HCT116 (cell line): Measurements from ENCODE around the gene TXN. TPM values are rescaled to one million over a fixed set of nuclear protein-coding genes. Genes with fewer than 3 reads are reported as not detected.

Experiments
- ATAC-seq: fragments of 200-7000 bp; cut with Tn5 transposase; 2 replicates; pipeline ENCODE4 v1.9.1; 2020; ENCODE audit warnings: mild to moderate bottlenecking, moderate library complexity
- BruUV-seq: library from RNA; stranded (reverse); fragments of 400-500 nt; replicated peaks from 2 replicates; lab custom pipeline; 2021; lab: Mats Ljungman, UMichigan
- CTCF ChIA-PET: fragments of 300-600 bp; sonication (Branson Sonifier 250); formaldehyde crosslinking; loops from one replicate; lab custom pipeline; 2021; ENCODE audit warnings: antibody characterized with exemption; lab: Charles Lee
- POLR2A ChIA-PET: fragments of 300-600, 350-600 bp; sonication (Branson Sonifier 250); formaldehyde crosslinking; loops from one replicate; lab custom pipeline; 2021; ENCODE audit warnings: antibody characterized with exemption; lab: Charles Lee
- RAD21 ChIA-PET, 2 experiments: fragments of 300-600 bp; sonication (Branson Sonifier 250); formaldehyde crosslinking; loops; one replicate each; lab custom pipeline; 2023; ENCODE audit warnings: low total read pairs in 2 of 2; ENCODE audit not compliant: uncharacterized antibody in 2 of 2, unreplicated experiment in 2 of 2, low non-redundant PET in 1 of 2; lab: Charles Lee
- DNase-seq: peaks from one replicate; pipeline ENCODE4 v3.0.0-alpha.2; 2010; ENCODE audit warnings: low read depth, low spot score
- H2AFZ ChIP-seq: fragments of 200-600 bp; shearing (Covaris generic), sonication (generic); 2 replicates; pipeline ENCODE4 v1.6.1; 2017; ENCODE audit warnings: low read depth, mixed run types, mixed read lengths, antibody characterized with exemption, low read length; ENCODE audit not compliant: poor library complexity, severe bottlenecking
- H3K27ac ChIP-seq: 2 replicates; pipeline ENCODE4 v1.5.1; 2012; ENCODE audit warnings: low read depth, low read length
- H3K27me3 ChIP-seq: fragments of 200-600 bp; sonication (generic); 2 replicates; pipeline ENCODE4 v1.6.1; 2016; ENCODE audit warnings: mixed run types, low read length, mixed read lengths; ENCODE audit not compliant: insufficient read depth
- H3K36me3 ChIP-seq, 2 experiments: fragments of 200-500 bp in 1 of 2; fragments of 200-600 bp in 1 of 2; sonication (Bioruptor generic) in 1 of 2; sonication (generic) in 1 of 2; 2 replicates each; pipeline versions ENCODE4 v1.5.1 to v1.6.1; 2014 to 2016; ENCODE audit warnings: low read length in 2 of 2, inconsistent platforms in 1 of 2, mixed read lengths in 1 of 2, mixed run types in 1 of 2; ENCODE audit not compliant: insufficient read depth in 2 of 2, control insufficient read depth in 1 of 2
- H3K4me1 ChIP-seq, 2 experiments: fragments of 200-600 bp in 1 of 2; sonication (generic) in 1 of 2; 2 replicates each; pipeline versions ENCODE4 v1.5.1 to v1.6.1; 2012 to 2017; ENCODE audit warnings: low read length in 2 of 2, inconsistent platforms in 1 of 2, mild to moderate bottlenecking in 1 of 2, mixed read lengths in 1 of 2, mixed run types in 1 of 2, moderate library complexity in 1 of 2; ENCODE audit not compliant: insufficient read depth in 2 of 2, control insufficient read depth in 1 of 2
- H3K4me2 ChIP-seq: fragments of 200-600 bp; sonication (generic); 2 replicates; pipeline ENCODE4 v1.6.1; 2017; ENCODE audit warnings: mixed run types, low read length, mixed read lengths
- H3K4me3 ChIP-seq, 2 experiments: fragments of 200-600 bp in 1 of 2; sonication (generic) in 1 of 2; replicated peaks in 1 of 2; 2 replicates each; pipeline ENCODE4 v1.5.1; 2011 to 2016; ENCODE audit warnings: low read length in 2 of 2, control low read depth in 1 of 2, low read depth in 1 of 2, mild to moderate bottlenecking in 1 of 2, mixed read lengths in 1 of 2, mixed run types in 1 of 2
- H3K79me2 ChIP-seq: fragments of 200-600 bp; sonication (generic); 2 replicates; pipeline ENCODE4 v1.6.1; 2017; ENCODE audit warnings: mild to moderate bottlenecking, mixed run types, low read length, moderate library complexity, mixed read lengths; ENCODE audit not compliant: insufficient read depth
- H3K9ac ChIP-seq: fragments of 200-600 bp; sonication (generic); 2 replicates; pipeline ENCODE4 v1.6.1; 2016; ENCODE audit warnings: low read length, mixed read lengths
- H3K9me2 ChIP-seq: fragments of 200-600 bp; sonication (generic), shearing (Covaris generic); 2 replicates; pipeline ENCODE4 v1.6.1; 2017; ENCODE audit warnings: mixed run types, mild to moderate bottlenecking, moderate library complexity; ENCODE audit not compliant: insufficient read depth
- H3K9me3 ChIP-seq, 2 experiments: fragments of 200-500 bp in 1 of 2; fragments of 200-600 bp in 1 of 2; sonication (Bioruptor generic) in 1 of 2; sonication (generic) in 1 of 2; 2 replicates each; pipeline ENCODE4 v1.6.1; 2014 to 2017; ENCODE audit warnings: low read length in 2 of 2, mixed read lengths in 2 of 2, inconsistent platforms in 1 of 2, low read depth in 1 of 2, mild to moderate bottlenecking in 1 of 2, mixed run types in 1 of 2, moderate library complexity in 1 of 2; ENCODE audit not compliant: control insufficient read depth in 1 of 2, insufficient read depth in 1 of 2
- H4K20me1 ChIP-seq: fragments of 200-600 bp; sonication (generic), shearing (Covaris generic); 2 replicates; pipeline ENCODE4 v1.6.1; 2017; ENCODE audit warnings: mixed run types, mild to moderate bottlenecking, moderate library complexity; ENCODE audit not compliant: insufficient read depth
- ATF3 ChIP-seq: IDR thresholded peaks from 2 replicates; pipeline ENCODE4 v1.6.1; 2012
- CBX3 ChIP-seq: IDR thresholded peaks from 2 replicates; pipeline ENCODE4 v1.6.1; 2012; ENCODE audit warnings: low read depth
- EGR1 ChIP-seq: IDR thresholded peaks from 2 replicates; pipeline ENCODE4 v1.6.1; 2012; ENCODE audit warnings: low read depth
- ELF1 ChIP-seq: IDR thresholded peaks from 2 replicates; pipeline ENCODE4 v1.6.1; 2012; ENCODE audit warnings: low read depth, borderline replicate concordance
- EZH2 ChIP-seq: fragments of 200-600 bp; sonication (generic); IDR thresholded peaks from 2 replicates; pipeline ENCODE4 v1.6.1; 2017; ENCODE audit warnings: antibody characterized with exemption, mixed run types
- EZH2phosphoT487 ChIP-seq: fragments of 200-600 bp; IDR thresholded peaks from 2 replicates; pipeline ENCODE4 v1.6.1; 2018; ENCODE audit warnings: antibody characterized with exemption, borderline replicate concordance
- FOSL1 ChIP-seq: IDR thresholded peaks from 2 replicates; pipeline ENCODE4 v1.6.1; 2012; ENCODE audit warnings: low read depth
- JUND ChIP-seq: IDR thresholded peaks from 2 replicates; pipeline ENCODE4 v1.6.1; 2012
- MAX ChIP-seq: IDR thresholded peaks from 2 replicates; pipeline ENCODE4 v1.6.1; 2012
- SIN3A ChIP-seq: IDR thresholded peaks from 2 replicates; pipeline ENCODE4 v1.6.1; 2012; ENCODE audit warnings: low read depth
- SP1 ChIP-seq: IDR thresholded peaks from 2 replicates; pipeline ENCODE4 v1.6.1; 2012; ENCODE audit warnings: low read depth
- SRF ChIP-seq: IDR thresholded peaks from 2 replicates; pipeline ENCODE4 v1.6.1; 2012; ENCODE audit warnings: low read depth
- YY1 ChIP-seq: IDR thresholded peaks from 2 replicates; pipeline ENCODE4 v1.6.1; 2011; ENCODE audit warnings: low read length, low read depth, moderate library complexity, mild to moderate bottlenecking; ENCODE audit not compliant: insufficient replicate concordance; ENCODE audit errors: extremely low read depth
- intact Hi-C: fragments of 100-400 bp; cut with micrococcal nuclease; formaldehyde crosslinking; loops from 2 replicates; pipeline ENCODE4 v1.10.0; 2022
- total RNA-seq: library from RNA; stranded (reverse); gene quantifications from one replicate; pipeline ENCODE4 v1.2.1, GENCODE V29; 2021; ENCODE audit not compliant: unreplicated experiment

TXN gene
- total RNA-seq, 1 experiment from 2014 or later = 421 TPM

GRCh38 chr9:110255034-110255462, 1.3 kb downstream of the TXN start:
- peaks cover 8 to 57% of the 10 kb centered on the region in 2 experiments for H3K4me1 ChIP-seq
- peak overlapping the region; percentile 94 for H3K9ac ChIP-seq
- CTCF ChIA-PET = no interaction called here
- H3K4me3 ChIP-seq = peak overlapping the region; percentile 76 to 86
- peaks cover 51% of the 10 kb centered on the region; the same call in 1 of the 2 replicates for H4K20me1 ChIP-seq
- peak overlapping the region; percentile 74 for H3K27ac ChIP-seq
- no peaks in the 10 kb centered on the region for H3K27me3 ChIP-seq
- H3K79me2 ChIP-seq = peaks cover 63% of the 10 kb centered on the region
- H3K4me2 ChIP-seq = peak overlapping the region; percentile 87
- POLR2A ChIA-PET = no interaction called here
- no TSS peak for BruUV-seq
- RAD21 ChIA-PET = no interaction called here
- no peak for ATAC-seq
- no peaks in the 10 kb centered on the region for H3K9me2 ChIP-seq
- intact Hi-C loops = loop anchor here (5.0 kb wide), 1 partner anchor 1303 kb away; no protein-coding TSS in a partner anchor
- DNase-seq = no peak
- H3K9me3 ChIP-seq = no peaks in the 10 kb centered on the region
- H3K36me3 ChIP-seq = peaks cover 7 to 12% of the 10 kb centered on the region in 2 experiments
- no peak for TF ChIP-seq CBX3
- no peak for TF ChIP-seq SP1
- TF ChIP-seq SRF = no peak
- TF ChIP-seq SIN3A = no peak
- TF ChIP-seq ATF3 = no peak
- no peak for TF ChIP-seq EZH2
- TF ChIP-seq YY1 = no peak
- no peak for TF ChIP-seq JUND
- no peak for TF ChIP-seq EZH2phosphoT487
- no peak for TF ChIP-seq MAX
- no peak for TF ChIP-seq FOSL1
- no peak for TF ChIP-seq ELF1
- TF ChIP-seq EGR1 = no peak
- no peak overlapping the region for H2AFZ ChIP-seq

GRCh38 chr9:110254500-110254899, 1.8 kb downstream of the TXN start:
- H3K79me2 ChIP-seq = peaks cover 68% of the 10 kb centered on the region
- intact Hi-C loops = no loop called here

More at GRCh38 chr9:110254500-110254899, 1.8 kb downstream of the TXN start:
- no peaks in the 10 kb centered on the region for H3K9me3 ChIP-seq
- H4K20me1 ChIP-seq = peaks cover 54% of the 10 kb centered on the region; the same call in 1 of the 2 replicates
- peaks cover 10 to 17% of the 10 kb centered on the region in 2 experiments for H3K36me3 ChIP-seq
- peaks cover 8 to 54% of the 10 kb centered on the region in 2 experiments for H3K4me1 ChIP-seq
- ChIA-PET POLR2A (no interaction called here), RAD21 (no interaction called here), CTCF (no interaction called here)
- H3K4me3 ChIP-seq = peak overlapping the region; percentile 76 to 86
- H3K9me2 ChIP-seq = no peaks in the 10 kb centered on the region
- H2AFZ ChIP-seq = no peak overlapping the region
- peak overlapping the region; percentile 74; the same call in 1 of the 2 replicates for H3K27ac ChIP-seq
- ATAC-seq = no peak
- peak overlapping the region; percentile 94 for H3K9ac ChIP-seq
- BruUV-seq = no TSS peak
- no peak for DNase-seq
- TF ChIP-seq SP1 = no peak
- TF ChIP-seq ELF1 = no peak
- H3K27me3 ChIP-seq = no peaks in the 10 kb centered on the region
- H3K4me2 ChIP-seq = peak overlapping the region; percentile 87
